ENCODE data around the gene PKP4. TPM values are rescaled to one million over a fixed set of nuclear protein-coding genes. Genes with fewer than 3 reads are reported as not detected.
A peak's percentile ranks its signal among the peaks of the same experiment; 100 is the strongest.
"Not testable (repeated sequence)": the region's sequence is repeated elsewhere in the genome, so short reads cannot be mapped to it uniquely, and the experiment has no call there.

Gene PKP4
- total RNA-seq, 8 experiments from 2014 or later, result 17.8 to 43.0 (median 29.1) TPM

DNA sequence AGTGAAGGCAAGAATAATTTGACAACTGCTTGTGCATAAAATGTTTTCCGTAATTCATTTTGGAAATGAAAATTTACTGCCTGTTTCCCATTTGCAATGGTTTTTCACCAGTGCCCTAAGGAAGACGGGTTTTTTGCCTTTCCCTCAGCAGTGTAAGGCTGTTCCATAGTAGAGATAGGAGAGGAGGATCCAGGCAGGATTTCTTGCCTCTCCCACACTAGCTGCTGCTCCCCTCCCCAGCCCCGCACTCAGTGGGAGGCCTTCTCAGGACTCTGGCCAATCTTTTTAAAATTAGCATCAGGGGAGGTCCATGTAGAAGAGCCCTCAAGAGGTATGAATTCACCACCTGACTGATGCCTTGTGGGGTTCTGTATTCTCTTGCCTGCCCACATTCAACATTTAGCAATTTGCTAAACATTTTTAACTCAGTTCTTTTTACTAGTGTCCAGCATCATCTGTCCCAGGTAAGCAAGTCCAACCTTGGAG lies 17.8 kb downstream of the PKP4 start:
- in situ Hi-C loops (cut with MboI; ENCODE audit: low pct_unique_long_range_greater_than_20kb in 2 of 9, low sequenced_read_pairs in 9 of 9, unreplicated experiment in 9 of 9), result loop anchor here in 3 of 9 experiments (25.0 kb wide), 3 partner anchors 263 to 437 kb away; no protein-coding TSS in a partner anchor
- not testable (repeated sequence) for H3K27ac ChIP-seq; ATAC-seq (replicated peaks in 6 of 8); H3K4me1 ChIP-seq (replicated peaks in 1 of 2); H3K4me3 ChIP-seq
- 83 to 100% (median 100%) methylated on average over 1 to 2 of the region's 3 CpGs; no CpG with 5 or more reads in 2 of the 10 experiments for WGBS, 10 experiments

DNA sequence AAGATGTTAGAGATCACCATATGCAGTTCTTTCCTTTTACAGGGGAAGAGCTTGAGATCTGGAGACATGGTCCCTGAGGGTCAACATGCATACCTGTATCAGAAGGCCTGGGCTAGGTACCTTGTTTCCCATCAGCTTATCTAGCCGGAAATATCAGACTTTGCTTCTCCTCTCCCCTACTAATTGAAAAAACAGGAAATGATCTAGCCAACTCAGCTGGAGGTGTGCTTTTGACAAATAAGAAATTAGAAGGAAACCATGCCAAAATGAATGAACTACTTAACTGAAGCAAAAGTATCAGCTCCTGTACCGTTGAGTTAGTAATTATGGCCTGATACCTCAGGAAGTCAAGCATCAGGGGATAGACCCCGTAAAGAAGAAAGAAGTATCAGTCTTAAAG lies 20.4 kb downstream of the PKP4 start:
- no peak for ATAC-seq (replicated peaks in 6 of 8)
- Histone ChIP-seq H3K4me3 (no peak overlapping the region), H3K4me1 (replicated peaks in 1 of 2) (no peaks in the 10 kb centered on the region), H3K27ac (no peak overlapping the region)
- WGBS, 10 experiments, result 60 to 93% (median 85%) methylated on average over 1 to 3 of the region's 3 CpGs; no CpG with 5 or more reads in 2 of the 10 experiments
- in situ Hi-C loops (cut with MboI; ENCODE audit: low pct_unique_long_range_greater_than_20kb in 2 of 9, low sequenced_read_pairs in 9 of 9, unreplicated experiment in 9 of 9), result no loop called here

DNA sequence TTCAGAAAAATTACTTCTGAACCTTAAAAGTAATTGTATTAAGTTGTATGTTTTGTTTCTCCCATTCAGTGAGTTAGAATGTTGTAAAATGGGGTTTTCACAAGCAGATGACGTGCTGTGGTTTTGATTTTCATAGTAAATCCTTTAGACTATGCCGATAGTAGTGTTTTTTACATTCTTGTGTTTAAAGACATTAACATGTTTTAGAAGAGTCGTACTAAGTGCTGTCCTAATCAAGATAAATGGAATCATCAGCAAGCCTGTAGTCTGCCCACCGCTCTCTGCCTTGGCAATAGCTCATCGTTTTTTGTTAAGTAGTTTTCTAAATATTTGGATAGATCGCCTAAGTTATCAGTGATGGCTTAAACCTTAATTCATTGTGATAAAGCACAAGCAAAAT lies 21.5 kb downstream of the PKP4 start:
- in situ Hi-C loops (cut with MboI; ENCODE audit: low pct_unique_long_range_greater_than_20kb in 2 of 9, low sequenced_read_pairs in 9 of 9, unreplicated experiment in 9 of 9), result no loop called here
- Histone ChIP-seq H3K4me1 (replicated peaks in 1 of 2) (no peaks in the 10 kb centered on the region), H3K27ac (no peak overlapping the region), H3K4me3 (no peak overlapping the region)
- 27 to 90% (median 73%) methylated on average over 3 to 6 of the region's 6 CpGs for WGBS, 10 experiments
- peak in 2 of 8 experiments; percentile 19 to 34 for ATAC-seq (replicated peaks in 6 of 8)

DNA sequence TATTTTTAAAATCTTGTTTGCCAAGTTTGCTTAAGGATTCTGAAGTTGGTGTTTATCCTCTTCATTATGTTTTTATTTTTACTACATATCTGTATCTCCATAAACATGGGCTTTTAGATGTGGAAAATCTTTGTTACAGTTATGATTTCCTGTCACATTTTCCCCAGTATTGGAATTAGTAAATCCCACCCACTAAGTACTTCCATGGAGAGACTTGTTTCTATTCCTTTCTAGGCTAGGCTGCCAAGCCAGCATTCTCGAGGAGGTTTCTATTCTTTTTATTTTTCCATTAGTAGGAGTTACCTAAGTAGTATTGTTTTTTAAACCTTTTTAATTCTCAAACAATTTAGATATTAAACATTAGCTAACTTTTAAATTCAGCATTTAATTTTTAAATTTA lies 22.1 kb downstream of the PKP4 start:
- in situ Hi-C loops (cut with MboI; ENCODE audit: low pct_unique_long_range_greater_than_20kb in 2 of 9, low sequenced_read_pairs in 9 of 9, unreplicated experiment in 9 of 9), result no loop called here
- no peak overlapping the region for H3K27ac ChIP-seq
- 13 to 100% (median 60%) methylated on average over 1 of the region's 1 CpG; no CpG with 5 or more reads in 1 of the 10 experiments for WGBS, 10 experiments

DNA sequence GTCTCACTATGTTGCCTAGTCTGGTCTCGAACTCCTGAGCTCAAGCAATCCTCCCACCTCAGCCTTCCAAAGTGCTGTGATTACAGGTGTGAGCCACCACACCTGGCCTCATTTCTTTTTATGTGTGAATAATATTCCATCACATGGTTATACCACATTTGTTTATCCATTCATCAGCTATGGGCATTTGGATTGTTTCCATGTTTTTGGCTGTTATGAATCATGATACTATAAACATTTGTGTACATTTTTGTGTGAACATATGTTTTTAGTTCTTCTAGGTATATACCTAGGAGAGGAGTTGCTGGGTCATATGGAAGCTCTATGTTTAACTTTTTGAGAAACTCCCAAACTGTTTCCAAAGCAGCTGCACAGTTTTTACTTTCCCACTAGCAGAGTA lies 24.4 kb downstream of the PKP4 start:
- Histone ChIP-seq H3K27ac (no peak overlapping the region), H3K4me1 (replicated peaks in 1 of 2) (no peaks in the 10 kb centered on the region), H3K4me3 (no peak overlapping the region)
- 82 to 100% (median 93%) methylated on average over 1 of the region's 1 CpG; no CpG with 5 or more reads in 3 of the 10 experiments for WGBS, 10 experiments
- in situ Hi-C loops (cut with MboI; ENCODE audit: low pct_unique_long_range_greater_than_20kb in 2 of 9, low sequenced_read_pairs in 9 of 9, unreplicated experiment in 9 of 9), result no loop called here
- no peak for ATAC-seq (replicated peaks in 6 of 8)

More for the DNA sequence above, 22.1 kb downstream of the PKP4 start:
- no peaks in the 10 kb centered on the region for H3K4me1 ChIP-seq (replicated peaks in 1 of 2)
- H3K4me3 ChIP-seq, result no peak overlapping the region
- ATAC-seq (replicated peaks in 6 of 8), result no peak

DNA sequence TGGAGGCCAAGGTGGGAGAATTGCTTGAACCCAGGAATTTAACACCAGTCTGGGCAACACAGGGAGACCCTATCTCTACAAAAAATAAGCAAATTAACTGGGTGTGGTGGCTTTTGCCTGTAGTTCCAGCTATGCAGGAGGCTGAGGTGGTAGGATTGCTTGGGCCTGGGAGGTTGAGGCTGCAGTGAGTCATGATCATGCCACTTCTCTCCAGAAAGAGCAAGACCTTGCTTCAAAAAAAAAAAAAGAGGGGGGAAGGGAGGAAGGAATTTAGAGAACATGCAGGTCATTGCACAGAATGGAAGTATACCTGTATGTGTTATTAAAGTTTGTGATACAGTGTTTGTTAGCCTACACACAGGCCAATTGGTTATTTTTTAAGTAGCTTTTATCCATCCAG lies 25.8 kb downstream of the PKP4 start:
- Histone ChIP-seq H3K4me1 (replicated peaks in 1 of 2) (peaks cover 4 to 6% of the 10 kb centered on the region in 2 donors), H3K27ac (no peak overlapping the region), H3K4me3 (no peak overlapping the region)
- no peak for ATAC-seq (replicated peaks in 6 of 8)
- in situ Hi-C loops (cut with MboI; ENCODE audit: low pct_unique_long_range_greater_than_20kb in 2 of 9, low sequenced_read_pairs in 9 of 9, unreplicated experiment in 9 of 9), result no loop called here

DNA sequence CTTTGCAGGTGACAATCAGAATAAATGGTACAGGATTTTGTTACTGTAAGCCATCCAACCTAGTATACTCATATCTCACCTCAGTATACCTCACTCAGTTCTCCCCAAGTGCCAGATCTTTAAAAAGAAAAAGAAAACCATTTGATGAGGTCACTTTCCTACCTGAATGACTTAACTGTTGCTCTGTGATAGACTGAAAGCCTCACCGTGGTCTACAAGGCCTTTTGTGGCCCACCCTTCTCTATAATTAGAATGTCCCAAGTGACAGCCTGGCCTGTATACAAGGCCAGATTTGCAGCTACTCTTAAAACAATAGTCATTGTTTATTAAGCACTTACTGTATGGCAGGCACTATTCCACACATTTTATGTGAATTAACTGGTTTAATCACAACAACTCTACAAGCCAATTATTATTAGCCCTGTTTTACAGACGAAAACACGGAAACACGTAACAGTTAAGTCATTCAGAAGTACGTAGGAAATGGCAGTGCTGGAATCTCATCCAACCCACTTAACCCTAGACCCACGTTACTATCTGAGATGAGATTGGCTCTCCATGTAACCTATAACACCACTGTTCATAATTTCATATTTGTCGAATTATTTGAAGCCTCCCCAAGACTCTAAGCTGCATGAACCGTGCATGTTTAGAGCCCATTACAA lies 28.3 kb downstream of the PKP4 start:
- H3K4me3 ChIP-seq, result no peak overlapping the region
- ATAC-seq (replicated peaks in 6 of 8), result no peak

DNA sequence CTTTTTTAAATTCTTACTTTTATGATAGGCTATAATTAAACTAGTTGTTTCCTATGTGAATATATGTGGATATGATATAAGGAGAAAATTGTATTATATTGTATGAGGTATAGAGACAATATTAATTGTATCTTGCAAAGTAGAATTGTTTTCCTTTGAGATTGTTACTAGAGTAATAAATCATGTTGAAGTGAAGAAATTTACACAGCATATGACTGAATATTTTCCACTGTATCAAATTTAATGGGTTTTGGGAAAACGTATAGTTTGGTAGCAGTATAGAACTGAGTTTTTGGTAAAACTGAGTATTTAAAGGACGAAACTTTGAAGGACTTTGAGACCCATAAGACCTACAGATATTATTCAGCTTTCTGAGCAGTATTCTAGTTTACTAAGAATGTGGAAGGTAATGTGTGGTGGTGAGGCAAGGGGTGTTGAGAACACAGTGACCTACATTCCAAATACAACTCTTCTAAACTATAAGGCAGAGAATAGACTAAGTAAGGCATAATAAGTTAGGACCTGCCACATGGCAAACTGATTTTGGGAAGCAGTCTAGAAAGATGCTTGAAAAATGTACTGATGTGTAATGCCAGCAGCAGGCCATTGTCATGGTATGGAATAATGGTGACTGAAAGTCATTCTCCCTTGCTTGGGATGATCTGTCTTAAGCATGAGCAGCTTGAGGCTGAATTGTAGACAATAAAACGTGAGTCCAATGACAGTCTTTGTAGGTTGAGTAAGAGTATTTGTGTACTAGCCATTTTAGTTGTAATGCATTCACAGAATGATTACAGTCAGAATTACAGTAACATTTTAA lies 29.6 kb downstream of the PKP4 start:
- Histone ChIP-seq H3K4me1 (replicated peaks in 1 of 2) (peaks cover 11 to 19% of the 10 kb centered on the region in 2 donors), H3K4me3 (no peak overlapping the region), H3K27ac (no peak overlapping the region)
- 56 to 95% (median 77%) methylated on average over 1 to 3 of the region's 3 CpGs for WGBS, 10 experiments
- peak in 4 of 8 experiments; percentile 12 to 36 (median 32) for ATAC-seq (replicated peaks in 6 of 8)
- in situ Hi-C loops (cut with MboI; ENCODE audit: low pct_unique_long_range_greater_than_20kb in 2 of 9, low sequenced_read_pairs in 9 of 9, unreplicated experiment in 9 of 9), result no loop called here

More for the DNA sequence above, 28.3 kb downstream of the PKP4 start:
- in situ Hi-C loops (cut with MboI; ENCODE audit: low pct_unique_long_range_greater_than_20kb in 2 of 9, low sequenced_read_pairs in 9 of 9, unreplicated experiment in 9 of 9), result no loop called here
- H3K4me1 ChIP-seq (replicated peaks in 1 of 2), result peaks cover 11 to 19% of the 10 kb centered on the region in 2 donors
- H3K27ac ChIP-seq, result no peak overlapping the region
- WGBS, 10 experiments, result 60 to 100% (median 92%) methylated on average over 1 to 8 of the region's 8 CpGs; no CpG with 5 or more reads in 1 of the 10 experiments

DNA sequence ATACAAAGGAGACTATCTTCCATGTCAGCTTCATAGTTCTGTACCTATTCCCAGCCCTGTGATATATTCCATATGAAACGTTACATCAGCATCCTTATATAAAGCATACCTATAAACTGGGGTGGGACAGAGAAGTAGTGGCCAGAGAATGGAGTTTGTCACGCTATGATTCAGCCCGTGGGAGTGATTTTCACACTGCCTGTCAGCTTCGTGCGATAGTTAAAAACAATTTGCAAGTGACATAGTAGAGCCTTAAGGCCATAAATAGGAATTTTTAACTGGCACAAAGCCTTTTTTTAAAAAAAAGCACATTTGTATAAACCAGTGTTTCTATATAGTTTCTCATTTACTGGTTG lies 30.2 kb downstream of the PKP4 start:
- H3K27ac ChIP-seq, result no peak overlapping the region
- 0 to 83% (median 60%) methylated on average over 2 to 5 of the region's 5 CpGs; no CpG with 5 or more reads in 1 of the 10 experiments for WGBS, 10 experiments

DNA sequence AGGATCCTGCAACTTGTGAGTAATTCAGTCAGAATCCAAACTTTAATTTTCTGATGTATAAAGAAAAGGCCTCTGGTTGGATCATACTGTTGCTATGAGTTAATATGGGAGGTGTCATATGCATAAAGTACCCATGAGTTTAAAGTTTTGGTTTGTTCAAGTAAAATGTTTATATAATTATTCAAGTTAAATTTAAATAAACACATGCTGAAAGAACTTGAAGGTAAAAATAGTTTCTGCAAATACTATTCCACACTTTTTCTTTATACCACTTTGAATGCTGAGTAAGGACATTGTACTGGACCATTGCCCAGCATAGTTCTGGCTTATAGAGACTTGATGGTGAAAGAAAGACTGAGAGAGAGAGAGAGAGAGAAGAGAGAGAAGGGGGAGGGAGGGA lies 30.7 kb downstream of the PKP4 start:
- Histone ChIP-seq H3K4me1 (replicated peaks in 1 of 2) (peaks cover 11 to 19% of the 10 kb centered on the region in 2 donors), H3K27ac (no peak overlapping the region), H3K4me3 (no peak overlapping the region)
- in situ Hi-C loops (cut with MboI; ENCODE audit: low pct_unique_long_range_greater_than_20kb in 2 of 9, low sequenced_read_pairs in 9 of 9, unreplicated experiment in 9 of 9), result no loop called here
- peak in 3 of 8 experiments; percentile 69 to 84 (median 80) for ATAC-seq (replicated peaks in 6 of 8)

More for the DNA sequence above, 30.2 kb downstream of the PKP4 start:
- in situ Hi-C loops (cut with MboI; ENCODE audit: low pct_unique_long_range_greater_than_20kb in 2 of 9, low sequenced_read_pairs in 9 of 9, unreplicated experiment in 9 of 9), result no loop called here
- Histone ChIP-seq H3K4me3 (no peak overlapping the region), H3K4me1 (replicated peaks in 1 of 2) (peaks cover 11 to 19% of the 10 kb centered on the region in 2 donors)
- ATAC-seq (replicated peaks in 6 of 8), result peak in 6 of 8 experiments; percentile 14 to 86 (median 60)

DNA sequence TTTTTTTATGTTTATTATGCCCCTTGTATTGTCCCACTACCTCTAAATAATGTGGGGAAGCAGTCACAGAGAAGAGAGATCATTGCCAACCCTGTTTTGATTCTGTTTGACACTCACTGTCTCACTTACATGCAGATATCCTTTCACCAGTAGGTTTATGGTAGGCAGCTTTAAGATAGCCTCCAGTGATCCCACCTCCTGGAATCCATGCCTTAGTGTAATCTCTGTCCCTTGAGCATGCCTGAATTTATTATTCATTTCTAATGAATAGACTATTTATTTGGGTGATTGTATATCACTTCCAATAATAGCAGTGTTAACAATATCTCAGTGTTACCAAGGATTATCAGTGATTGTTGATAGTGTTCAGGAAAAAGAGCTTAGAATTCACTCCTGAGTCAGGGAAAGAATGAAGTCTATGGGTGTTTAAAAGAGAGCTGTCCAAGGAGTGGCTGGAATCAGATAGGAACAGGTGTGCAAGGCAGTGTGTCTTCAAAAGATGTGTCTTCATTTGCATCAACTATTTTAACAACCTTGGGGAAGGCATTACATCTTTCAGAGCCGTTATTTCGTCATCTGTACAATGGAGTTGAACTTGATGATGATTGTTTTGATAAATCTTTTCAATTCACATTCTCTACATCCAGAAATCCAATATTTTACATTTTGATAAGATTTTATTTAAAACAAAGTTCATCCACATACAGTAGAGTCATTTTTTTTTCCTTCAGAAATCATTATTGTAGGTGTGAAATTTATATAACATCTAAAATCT lies 31.9 kb downstream of the PKP4 start:
- 58 to 100% (median 86%) methylated on average over 2 of the region's 2 CpGs; no CpG with 5 or more reads in 3 of the 10 experiments for WGBS, 10 experiments
- Histone ChIP-seq H3K4me1 (replicated peaks in 1 of 2) (peaks cover 11 to 19% of the 10 kb centered on the region in 2 donors), H3K4me3 (no peak overlapping the region), H3K27ac (no peak overlapping the region)
- in situ Hi-C loops (cut with MboI; ENCODE audit: low pct_unique_long_range_greater_than_20kb in 2 of 9, low sequenced_read_pairs in 9 of 9, unreplicated experiment in 9 of 9), result no loop called here
- ATAC-seq (replicated peaks in 6 of 8), result peak in 1 of 8 experiments; percentile 36

DNA sequence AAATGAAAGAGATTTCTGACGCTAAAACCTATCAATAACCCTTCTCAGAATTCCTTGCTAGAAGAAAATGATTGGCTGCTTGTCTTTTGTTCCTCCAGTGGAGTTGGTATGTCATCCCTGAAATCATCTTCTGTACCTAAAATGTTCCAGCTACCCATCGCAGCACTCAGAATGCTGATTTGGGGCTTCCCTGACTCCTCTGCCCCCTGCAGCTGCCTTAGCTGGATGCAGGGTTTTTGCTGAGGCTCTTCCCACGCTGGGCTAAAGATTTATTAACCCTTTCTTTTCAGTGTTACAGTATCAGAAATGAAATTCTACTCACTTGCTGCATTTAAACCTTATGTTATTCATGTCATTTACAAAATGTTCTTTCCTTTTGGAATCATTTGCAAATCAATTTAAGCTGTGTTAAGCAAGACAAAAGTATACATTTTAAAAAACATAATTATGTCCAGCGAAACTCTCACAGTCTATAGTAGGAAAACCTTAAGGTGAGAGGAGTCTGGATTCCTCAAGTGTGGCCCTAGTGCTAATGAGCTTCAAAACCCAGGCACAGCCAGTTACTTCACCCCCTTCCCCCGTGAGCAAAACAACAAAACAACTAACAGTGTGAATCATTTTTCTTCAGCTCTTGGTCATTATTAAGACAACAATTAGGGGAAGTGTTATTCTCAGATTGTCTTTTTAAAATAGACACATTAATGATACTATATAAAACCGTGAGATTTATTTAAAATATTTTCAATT lies 32.8 kb downstream of the PKP4 start:
- in situ Hi-C loops (cut with MboI; ENCODE audit: low pct_unique_long_range_greater_than_20kb in 2 of 9, low sequenced_read_pairs in 9 of 9, unreplicated experiment in 9 of 9), result no loop called here
- no peak overlapping the region for H3K4me3 ChIP-seq
- H3K27ac ChIP-seq, result no peak overlapping the region
- peaks cover 11 to 19% of the 10 kb centered on the region in 2 donors for H3K4me1 ChIP-seq (replicated peaks in 1 of 2)
- peak in 1 of 8 experiments; percentile 27 for ATAC-seq (replicated peaks in 6 of 8)
- 7 to 53% (median 46%) methylated on average over 2 to 6 of the region's 6 CpGs for WGBS, 10 experiments

Measured in motor neuron (in vitro differentiated cells).